Jurkat, Clone E6-1 (cell line): ENCODE data around the gene TCF7L2.
A peak's percentile ranks its signal among the peaks of the same experiment; 100 is the strongest.

Experiments
- DNase-seq: peaks from one replicate; pipeline ENCODE4 v3.0.0-alpha.2; 2011; ENCODE audit warnings: low read depth, low spot score
- H3K4me3 ChIP-seq: 2 replicates; pipeline ENCODE4 v1.5.1; 2011; ENCODE audit warnings: mild to moderate bottlenecking, low read length, control low read depth, moderate library complexity

Gene TCF7L2

DNA sequence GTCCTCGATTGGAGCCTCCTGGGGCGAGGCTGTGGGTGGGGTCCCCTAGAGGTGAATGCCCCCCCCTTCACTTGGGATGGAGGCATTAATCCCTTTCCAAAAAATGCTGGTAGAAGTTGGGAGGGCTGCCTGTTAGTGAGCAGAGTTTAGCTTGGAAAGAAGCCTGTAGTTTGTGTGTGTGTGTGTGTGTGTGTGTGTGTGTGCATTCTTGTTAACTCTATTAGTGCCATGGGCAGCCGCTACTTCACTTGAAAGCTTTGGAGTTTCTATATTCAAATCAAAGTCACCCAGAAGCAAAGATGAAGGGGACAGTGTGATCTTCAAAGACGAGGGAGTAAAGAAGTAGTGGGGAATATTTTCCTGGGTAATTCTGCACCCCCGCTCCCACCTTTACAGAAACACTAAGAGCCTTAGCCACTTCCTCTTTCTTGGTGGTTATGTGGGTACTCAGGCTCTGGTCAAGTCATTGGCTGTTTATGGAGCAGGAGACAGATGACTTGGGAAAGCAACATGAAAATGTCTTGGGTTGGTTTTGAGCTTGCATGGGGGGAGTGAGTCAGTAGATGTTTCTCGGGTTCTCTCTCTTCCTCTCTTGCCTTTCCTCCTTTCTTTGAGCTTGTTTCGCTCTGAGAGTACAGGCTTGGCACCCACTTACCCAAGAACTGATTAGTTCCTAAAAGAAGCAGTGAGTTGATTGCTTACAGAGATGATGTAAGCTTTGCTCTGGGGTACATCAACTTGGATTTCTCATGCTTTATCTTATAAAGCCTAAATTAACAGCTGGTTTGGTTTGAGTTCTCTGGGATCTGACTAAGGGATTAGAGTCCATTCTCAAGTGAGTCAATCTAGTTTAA is 35.9 kb downstream of the TCF7L2 start:
- no peak for DNase-seq
- H3K4me3 ChIP-seq: no peak overlapping the region

DNA sequence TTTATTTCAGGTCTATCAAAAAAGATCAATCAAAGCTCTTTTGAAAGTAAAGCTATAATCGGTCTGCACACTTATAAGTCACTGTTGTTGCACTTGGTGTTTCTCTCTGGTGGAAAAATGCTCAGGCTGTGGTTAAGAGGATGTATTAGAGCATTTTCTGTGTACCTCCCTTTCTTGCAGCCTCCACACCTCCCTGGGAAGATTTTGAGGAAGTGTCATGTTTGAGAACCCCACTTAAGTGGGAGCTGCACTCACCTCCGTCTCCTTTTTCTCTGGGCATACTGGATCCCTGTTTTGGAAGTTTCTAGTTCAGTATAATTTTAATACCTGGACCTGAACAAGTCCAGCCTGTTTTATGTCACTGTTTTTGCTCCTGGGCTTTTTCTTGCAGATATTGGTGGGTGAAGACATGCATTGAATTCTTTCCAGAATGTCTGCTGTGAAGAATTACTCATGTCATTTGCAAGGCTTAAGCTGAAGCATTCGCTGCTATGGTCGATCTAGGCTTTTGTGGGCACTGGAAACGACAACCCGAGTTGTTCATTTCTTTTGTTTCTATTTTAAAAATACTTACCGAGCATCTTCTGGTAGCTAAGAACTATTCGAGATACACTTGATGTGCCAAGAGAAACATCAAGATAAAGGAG is 36.6 kb downstream of the TCF7L2 start:
- no peak overlapping the region for H3K4me3 ChIP-seq
- no peak for DNase-seq

DNA sequence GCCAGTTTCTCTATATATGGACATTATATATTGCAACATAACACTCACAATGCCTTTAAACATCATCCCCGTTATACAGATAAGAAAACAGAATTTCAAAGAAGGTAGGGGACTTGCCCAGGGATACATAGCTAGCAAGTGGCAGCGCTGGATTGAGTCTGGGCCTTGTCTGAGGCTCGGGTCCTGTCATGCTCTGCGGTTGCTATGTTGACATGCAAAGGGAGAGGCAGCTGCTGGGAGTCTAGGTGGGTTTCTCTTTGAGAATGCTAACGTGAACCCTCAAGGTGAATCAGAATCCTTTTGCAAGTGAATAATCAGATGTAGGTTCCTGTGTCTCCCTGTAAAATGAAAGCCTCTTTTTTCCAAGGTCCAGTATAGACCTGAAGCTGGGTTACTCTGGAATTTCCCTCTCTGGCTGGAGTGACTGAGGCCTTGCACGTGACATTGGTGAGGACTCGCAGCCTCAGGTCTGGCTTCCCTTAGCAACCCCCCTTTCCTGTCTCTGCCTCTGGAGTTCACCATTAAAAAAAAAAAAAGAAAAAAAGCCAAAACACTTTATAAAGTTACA is 38.9 kb downstream of the TCF7L2 start:
- H3K4me3 ChIP-seq: no peak overlapping the region
- no peak for DNase-seq

DNA sequence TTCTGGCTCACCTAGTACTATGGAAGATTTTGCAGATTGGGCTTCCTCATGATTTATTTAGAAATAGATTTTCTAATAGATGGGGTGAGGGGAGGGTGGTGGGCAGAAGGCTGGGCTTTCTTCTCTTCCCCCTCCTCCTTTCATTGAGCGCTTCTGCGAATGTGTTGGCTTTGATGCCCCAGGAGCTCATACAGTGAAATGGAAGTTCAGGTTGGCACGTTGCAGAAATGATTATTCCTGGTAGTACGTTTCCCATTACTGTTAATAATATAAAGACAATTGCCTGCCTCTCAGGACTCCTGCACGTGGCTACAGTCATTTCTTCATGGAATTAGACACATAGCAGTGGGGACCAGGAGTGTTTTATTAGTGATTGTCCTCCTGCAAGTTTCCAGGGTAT is 39.8 kb downstream of the TCF7L2 start:
- DNase-seq: no peak

DNA sequence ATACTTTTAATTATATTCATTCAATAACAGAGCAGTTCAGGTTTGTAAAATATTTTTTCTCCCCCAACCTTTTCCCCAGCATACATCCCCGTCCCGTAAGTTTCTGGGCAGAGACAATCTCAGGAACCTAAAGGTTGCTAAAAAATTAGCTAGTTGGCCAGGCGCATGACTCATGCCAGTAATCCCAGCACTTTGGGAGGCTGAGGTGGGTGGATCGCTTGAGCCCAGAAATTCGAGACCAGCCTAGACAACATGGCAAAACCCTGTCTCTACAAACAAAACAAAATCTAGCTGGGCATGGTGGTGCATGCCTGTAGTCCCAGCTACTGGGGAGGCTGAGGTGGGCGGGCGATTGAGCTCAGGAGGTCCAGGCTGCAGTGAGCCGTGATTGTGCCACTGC is 40.2 kb downstream of the TCF7L2 start:
- no peak overlapping the region for H3K4me3 ChIP-seq
- no peak for DNase-seq

More for the DNA sequence above, 39.8 kb downstream of the TCF7L2 start:
- no peak overlapping the region for H3K4me3 ChIP-seq

DNA sequence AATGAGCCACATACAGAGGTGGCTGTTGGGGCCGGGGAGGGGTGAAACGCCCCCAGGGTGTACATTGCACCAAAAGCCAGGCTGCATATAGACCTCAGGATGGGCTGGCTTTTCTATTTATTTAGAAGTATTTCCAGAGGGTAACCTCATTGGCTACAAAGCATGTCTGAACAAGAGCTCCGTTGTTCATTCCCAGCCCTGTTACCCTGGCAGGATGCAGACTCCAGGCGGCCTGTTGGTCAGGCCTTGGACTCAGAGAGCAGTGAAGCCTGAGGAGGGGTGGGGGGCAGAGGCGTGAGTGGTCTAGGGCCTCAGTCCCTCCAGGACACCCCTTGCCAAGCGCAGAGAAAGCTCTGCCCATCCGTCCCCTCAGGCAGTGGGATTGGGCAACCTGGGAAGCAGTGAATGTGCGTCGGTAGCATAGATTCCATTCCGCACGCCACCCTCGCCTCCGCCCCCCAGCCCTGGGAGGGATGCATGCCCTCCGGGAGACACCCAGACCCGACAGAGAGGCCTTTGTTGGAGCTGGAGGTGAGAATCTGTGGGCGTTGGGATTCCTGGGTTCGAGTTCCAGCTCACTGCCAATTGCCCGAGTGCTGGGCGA is 41.9 kb downstream of the TCF7L2 start:
- no peak overlapping the region for H3K4me3 ChIP-seq
- DNase-seq: no peak

DNA sequence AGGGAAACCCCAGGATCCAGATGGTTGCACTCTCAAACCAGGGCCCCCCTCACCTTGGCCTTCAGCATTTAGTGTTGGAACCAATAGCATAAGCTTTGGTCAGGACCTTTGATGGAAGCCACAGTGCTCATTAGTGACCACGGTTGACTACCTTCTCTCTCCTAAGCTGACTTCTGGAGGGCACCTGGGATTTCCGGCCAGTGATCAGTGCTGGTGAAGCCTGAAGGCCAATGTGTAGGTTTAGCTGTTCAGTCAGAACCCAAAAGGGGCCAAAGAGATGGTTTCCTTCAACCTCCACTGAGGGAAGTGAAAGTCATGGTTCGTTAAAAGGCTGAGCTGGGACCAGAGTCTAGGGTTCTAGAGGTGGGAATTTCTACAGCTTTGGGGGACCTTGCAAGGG is 46.4 kb downstream of the TCF7L2 start:
- H3K4me3 ChIP-seq: no peak overlapping the region
- DNase-seq: no peak

DNA sequence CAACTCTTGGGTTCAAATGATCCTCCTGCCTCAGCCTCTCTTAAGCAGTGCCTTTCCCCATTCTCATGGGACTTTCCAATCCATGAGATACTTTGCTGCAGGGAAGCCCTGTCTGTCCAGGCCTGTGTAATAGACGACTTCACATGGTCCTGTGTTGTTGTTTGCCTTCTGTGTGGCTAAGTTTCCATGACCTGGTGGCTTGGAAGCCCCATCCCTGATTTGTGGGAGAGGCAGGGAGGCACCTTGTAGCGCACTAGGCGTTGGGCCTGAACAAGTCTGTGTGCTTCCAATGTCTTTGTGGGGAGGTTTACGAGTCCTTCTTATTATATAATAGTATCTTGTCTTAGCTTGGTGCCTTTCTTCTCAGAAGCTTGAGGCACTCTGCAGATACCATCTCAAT is 49.1 kb downstream of the TCF7L2 start:
- H3K4me3 ChIP-seq: no peak overlapping the region
- no peak for DNase-seq

DNA sequence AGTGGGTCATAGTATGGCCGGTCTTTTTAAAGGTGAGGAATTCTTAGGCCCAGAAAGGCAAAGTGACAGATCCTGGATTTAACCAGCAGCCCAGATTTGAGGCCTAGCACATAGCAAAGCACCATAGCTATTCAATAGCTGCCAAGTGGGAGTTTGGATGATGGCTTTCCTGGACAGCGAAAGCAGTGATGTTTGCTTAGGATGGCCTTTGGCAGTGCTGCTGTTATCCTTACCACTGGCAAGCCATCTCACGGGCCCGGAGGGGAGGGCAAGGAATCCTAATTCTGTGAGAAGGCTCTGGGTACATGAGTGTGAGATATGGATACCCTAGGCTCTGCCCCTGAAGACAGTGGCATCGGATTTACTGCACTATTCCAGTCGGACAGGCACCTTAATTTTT is 50.4 kb downstream of the TCF7L2 start:
- DNase-seq: no peak
- no peak overlapping the region for H3K4me3 ChIP-seq

DNA sequence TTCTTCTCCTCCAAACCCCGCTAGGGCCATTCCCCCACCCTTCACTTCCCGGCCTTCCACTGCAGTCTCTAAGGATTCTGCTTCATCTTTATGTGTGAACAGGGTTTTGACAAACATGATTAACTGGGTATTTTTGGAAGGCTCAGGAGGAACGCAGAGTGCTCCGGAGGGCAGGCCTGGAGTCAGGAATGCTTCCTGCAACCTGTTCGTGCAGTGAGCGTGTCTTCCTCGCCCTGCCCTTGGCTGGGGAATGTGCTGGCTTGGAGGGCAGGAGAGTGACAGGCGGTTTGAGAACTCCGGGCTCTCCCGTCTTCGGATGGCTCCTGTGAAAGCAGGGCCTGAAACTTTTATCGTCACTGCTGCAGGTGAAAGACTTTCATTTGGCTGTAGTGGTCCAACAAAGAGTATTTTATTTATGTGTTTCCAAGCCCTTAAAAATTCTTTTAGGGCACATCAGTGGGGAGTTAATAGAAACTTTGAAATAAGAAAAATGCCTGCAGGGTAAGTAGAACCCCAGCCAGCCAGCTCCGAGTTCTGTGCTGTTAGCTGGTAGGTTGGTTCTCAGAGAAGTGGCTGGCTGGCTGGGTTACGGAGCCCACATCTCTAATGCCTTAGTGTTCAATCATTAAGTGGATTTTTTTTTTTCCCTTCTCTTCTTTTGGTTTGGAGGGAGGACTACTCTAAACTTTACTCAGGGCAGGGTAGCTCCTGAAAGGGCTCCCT is 51.0 kb downstream of the TCF7L2 start:
- no peak for DNase-seq
- H3K4me3 ChIP-seq: no peak overlapping the region

DNA sequence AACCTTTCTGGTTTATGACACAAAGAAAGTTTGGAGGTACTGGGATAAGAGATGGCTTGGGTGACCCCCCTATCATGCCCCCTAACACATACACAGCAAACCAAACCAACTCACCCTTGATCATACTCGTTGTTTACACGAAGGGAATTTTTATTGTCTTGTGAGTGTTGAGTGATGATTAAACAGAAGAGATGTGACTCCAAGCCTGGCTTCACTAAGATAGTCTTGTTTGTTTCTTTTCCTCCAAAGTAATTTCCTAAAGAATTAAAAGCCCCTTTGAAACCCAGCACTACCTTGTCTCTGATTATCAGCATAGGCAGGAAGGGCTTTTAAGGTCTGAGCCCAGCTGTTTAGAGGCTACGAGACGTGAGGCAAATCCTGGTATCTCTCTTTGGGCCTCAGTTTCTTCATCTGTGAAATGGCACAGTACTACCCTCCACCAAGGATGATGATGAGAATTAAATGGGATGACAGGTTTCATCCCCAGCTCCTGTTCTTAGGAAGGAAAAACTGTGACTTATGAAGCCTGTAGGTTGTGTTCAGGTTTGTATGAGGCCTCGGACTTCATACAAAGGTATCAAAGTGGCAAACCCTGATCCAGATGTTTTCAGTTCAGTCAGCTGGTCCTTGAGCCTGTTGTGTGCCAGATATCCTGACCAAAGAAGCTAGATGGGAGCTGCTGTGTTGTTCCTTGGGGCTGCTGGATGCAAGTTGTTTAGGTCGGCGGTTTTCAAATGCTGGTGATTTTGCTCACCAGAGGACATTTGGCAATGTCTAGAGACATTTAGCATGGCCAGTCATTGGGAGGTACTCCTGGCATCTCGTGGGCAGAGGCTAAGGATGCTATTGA is 51.8 kb downstream of the TCF7L2 start:
- no peak for DNase-seq
- H3K4me3 ChIP-seq: no peak overlapping the region

DNA sequence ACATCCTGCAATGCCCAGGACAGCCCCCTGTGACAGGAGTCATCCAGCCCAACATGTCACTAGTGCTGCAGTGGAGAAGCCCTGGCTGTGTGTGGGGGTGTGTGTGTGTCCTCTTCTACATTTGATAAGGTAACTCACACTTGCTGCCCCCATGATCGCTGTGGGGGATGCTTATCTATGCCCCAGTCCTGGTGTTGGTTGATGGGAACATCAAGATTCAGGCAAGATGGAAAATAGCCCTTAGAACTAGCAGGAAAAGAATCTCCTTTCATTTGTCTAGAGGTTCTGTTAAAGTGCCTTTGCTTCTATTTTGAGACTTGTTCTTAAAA is 52.4 kb downstream of the TCF7L2 start:
- no peak for DNase-seq
- no peak overlapping the region for H3K4me3 ChIP-seq

DNA sequence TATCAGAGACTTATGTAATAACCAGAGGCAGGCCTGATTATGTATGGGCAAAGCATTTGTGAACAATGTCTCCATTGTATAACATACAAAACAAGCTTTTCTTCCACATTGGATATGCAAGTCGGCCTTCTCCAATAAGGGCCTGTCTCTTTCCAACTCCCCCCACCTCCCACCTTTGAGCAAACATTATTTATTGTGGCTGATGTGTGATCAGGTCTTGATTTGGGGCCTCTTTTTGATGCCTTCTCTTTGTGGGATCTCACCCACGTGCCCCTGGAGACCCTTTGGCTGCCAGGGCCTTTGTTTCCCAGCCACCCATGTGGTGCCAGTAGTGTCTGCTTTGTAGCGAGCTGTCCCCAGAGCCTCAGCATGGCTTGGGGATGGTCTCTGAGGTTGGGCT is 53.0 kb downstream of the TCF7L2 start:
- no peak overlapping the region for H3K4me3 ChIP-seq
- DNase-seq: no peak

DNA sequence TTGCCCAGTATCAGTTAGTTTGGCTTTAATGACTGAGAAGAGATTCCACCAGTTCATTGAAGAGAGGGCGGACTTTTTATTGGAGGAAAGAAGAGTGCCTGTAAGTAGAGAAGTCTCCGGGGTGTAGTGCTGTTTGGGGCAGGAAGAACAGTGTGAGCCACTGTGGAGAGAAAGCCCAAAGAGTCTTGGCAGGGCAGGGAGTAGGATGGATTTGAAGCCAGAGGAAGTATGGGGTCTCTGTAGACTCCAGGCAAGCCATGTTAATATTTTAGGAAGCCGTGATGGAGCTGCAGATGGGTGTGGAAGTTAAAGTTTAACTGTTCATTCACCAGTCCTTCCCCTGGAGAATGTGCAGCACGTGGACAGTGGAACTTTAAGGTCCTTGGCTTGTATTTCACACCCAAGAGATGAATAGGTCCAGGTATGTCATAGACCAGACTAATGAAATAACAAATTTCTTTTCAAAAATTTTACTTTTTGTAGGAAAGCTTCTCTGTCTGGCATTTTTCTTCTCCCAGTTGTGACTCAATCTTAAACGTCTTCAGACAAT is 54.1 kb downstream of the TCF7L2 start:
- DNase-seq: no peak
- no peak overlapping the region for H3K4me3 ChIP-seq

DNA sequence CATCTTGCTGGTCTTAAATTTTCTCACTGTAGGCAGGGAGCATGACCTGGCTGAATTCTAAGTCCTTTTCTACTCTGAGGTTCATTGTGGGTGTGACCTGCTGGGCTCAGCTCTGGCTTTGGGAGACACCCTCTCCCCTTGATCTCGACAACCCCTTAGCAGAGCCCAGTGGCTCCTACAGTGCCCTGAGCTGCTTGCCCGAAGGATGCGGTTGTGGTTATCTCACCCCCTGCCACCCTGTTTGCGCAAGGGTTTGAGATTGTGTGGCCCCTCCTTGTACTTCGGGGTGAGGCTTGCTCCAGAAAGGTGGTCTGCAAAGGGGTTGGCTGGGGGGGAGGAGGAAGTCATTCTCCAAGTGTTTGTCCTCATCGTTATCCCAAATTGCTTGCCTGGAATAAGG is 55.3 kb downstream of the TCF7L2 start:
- no peak overlapping the region for H3K4me3 ChIP-seq
- DNase-seq: peak; percentile 60

DNA sequence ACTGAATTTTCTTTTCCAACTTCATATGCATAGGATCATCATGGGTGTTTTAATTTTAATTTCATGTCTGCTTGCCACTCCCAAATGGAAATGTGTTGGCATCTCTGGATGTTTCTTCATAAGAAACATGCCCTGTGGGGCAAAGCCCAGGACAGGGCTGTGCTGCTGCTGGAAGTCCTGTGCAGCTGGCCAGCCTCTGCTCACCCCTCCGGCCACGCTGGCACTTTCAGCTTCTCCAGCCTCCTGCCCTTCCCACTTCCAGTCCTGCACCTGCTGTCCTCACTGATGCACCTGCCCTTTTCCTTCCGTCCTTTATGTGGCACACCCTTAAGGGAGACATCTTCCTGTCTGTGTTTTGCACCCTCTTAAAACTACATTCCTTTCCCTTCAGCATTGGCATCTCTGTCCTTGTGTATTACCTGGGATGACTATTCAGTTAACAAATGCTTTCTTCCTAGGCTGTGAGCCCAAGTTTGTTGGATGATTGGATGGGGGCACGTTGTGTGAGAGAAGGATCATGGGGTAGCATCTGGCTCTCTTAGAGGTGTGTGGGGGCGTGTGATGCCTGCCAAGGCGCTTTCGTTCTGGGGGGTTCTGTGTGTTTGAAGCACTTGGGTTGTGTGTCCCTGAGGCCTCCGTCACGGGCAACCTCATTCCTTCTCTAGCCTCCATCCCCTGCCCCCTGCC is 56.8 kb downstream of the TCF7L2 start:
- DNase-seq: no peak
- peak overlapping the region; percentile 11 for H3K4me3 ChIP-seq

DNA sequence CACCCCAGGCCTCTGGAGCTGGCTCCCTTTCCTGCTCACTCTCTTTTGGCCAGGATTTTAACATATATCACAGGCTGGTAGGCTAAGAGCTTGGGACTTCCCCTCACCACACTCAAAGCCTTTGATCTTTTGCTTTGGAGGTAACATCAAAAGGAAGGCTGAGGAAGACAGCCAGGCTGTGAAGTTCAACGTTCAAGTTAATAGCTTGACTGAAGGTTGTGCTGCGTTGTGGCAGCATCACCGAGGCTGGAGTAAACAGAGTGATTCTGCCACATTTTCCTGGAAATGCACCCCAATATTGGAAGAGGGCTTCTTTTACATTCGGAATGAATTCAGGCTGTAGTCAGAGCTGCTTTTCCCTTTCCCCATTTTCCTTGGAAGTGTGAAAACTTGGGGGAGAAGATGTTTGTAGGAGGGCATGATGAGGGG is 57.3 kb downstream of the TCF7L2 start:
- H3K4me3 ChIP-seq: peak overlapping the region; percentile 32

DNA sequence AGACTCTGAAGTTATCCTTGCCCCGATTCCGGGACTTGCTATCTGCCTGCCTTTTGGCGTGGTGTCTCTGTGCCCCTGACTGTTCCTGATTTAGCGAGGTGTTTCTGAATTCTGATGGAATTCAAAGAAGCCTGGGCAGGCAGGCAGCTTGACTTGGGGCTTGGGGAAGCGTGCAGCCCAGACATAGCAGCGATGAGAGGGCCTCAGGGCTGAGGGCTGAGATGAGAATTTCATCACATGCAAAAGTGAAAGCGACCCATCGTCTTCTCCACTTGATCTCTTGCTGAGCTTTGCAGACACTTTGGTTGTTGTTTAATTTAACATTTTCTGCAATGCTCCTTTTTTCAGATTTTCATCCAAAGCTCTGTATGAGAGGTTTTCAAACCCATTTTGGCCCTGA is 57.8 kb downstream of the TCF7L2 start:
- DNase-seq: no peak
- peak overlapping the region; percentile 32 for H3K4me3 ChIP-seq

More for the DNA sequence above, 57.3 kb downstream of the TCF7L2 start:
- peak; percentile 91 for DNase-seq
